ENCODE results near the gene NR5A1. TPM values are rescaled to one million over a fixed set of nuclear protein-coding genes. Genes with fewer than 3 reads are reported as not detected.

The NR5A1 gene
- not detected in 2 replicates for total RNA-seq

GRCh38 chr9:124506931-124507879 is at the start of gene NR5A1:
NR5A1 (minus strand) TSS chr9:124507399; CDS start chr9:124503395, 4,004 bp downstream.

GRCh38 chr9:124450241-124450924 is 56.8 kb downstream of the NR5A1 start, which contains the start of gene ADGRD2:
ADGRD2 (plus strand) TSS chr9:124450451; CDS start chr9:124451667, 1,216 bp downstream.

Other genes starting within 250 kb of the NR5A1 start
- gene NEK6, start 249.4 kb downstream of the NR5A1 start, total RNA-seq = 41.7 and 50.2 TPM in 2 replicates
- gene PSMB7, start 92.0 kb downstream of the NR5A1 start, total RNA-seq = 248 and 293 TPM in 2 replicates
- not detected in 2 replicates for gene ADGRD2, start 56.9 kb downstream of the NR5A1 start, total RNA-seq